ENCODE measurements around the gene MYO10.
"Not testable (repeated sequence)": the region's sequence is repeated elsewhere in the genome, so short reads cannot be mapped to it uniquely, and the experiment has no call there.

MYO10 gene

DNA sequence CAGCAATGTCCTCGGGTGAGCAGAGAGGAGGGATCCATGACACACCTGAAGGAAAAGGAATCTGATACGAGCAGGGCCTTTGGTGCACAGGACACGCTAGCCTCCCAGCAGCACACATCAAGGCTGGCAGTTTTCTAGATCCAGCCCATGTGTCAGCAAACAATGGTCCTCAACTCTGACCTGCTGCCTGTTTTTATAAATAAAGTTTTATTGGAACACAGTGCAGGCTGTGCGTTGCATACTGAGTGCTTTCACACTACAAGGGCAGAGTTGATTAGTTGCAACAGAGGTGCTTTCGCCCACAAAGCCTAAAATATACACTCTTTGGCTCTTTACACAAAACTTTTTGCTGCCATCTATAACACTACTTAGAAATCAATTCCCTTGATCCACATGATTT is 147.1 kb downstream of the MYO10 start:
- DNase-seq = no peak

DNA sequence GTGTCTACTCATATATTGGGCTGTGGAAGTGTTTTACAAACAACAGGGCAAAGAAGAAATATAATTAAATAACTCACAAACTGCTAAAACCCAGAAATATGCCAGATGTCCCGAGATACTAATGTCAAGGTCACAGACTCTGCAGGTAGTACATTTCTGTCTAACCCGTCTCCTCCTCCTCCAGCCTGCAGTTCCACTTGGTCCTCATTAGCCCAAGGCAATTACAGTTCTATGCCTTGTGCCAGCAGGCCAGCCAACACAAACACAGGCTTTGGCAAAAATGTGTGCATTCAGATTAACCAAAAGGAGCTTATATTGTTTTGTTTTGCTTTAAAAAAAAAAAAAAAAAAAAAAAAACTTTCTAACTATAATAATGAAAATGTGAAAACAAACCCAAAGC is 148.8 kb downstream of the MYO10 start:
- DNase-seq = no peak

GRCh38 chr5:16784843-16785791 is 151.0 kb downstream of the MYO10 start:
- peak in 24 of 58 donors; percentile 9 to 59 (median 24) for DNase-seq

- no peak for DNase-seq
Measured at GRCh38 chr5:16784088-16784487, 152.0 kb downstream of the MYO10 start.

DNA sequence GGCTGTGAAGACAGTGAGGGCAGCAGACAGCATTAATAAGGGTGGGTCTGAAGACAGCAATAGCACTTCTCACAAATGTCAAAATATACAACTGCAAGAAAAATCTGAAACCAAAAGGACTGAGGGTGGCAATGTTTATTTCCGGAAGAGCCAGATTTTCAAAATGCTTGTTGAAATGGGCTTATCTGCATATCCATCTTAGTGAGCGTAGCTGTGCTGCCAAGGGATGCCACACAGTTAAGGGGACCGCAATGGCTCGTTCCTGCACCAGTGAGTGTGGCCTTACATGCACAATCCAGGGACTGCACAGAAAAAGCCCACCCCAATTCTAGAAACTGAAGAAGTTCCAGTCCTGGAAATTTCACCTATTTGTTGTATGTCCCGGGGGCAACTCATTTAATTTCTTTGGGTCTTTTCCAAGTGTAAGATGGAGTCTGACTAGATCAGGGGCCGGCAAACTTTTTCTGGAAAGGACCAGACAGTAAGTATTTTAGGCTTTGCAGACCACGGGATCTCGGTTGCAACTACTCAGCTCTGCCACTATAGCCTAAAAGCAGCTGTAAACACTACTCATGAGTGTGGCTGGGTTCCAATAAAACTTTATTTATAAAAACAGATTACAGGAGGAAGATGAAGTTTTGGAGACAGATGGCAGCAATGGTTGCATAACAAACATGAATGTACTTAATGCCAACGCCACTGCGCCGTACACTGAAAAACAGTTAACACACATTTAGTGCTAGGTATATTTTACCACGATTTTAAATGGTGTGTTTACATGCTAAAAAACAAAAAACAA is 154.1 kb downstream of the MYO10 start:
- no peak for DNase-seq

- DNase-seq = no peak
Measured at GRCh38 chr5:16780325-16780724, 155.8 kb downstream of the MYO10 start.

GRCh38 chr5:16777432-16777831 is 158.7 kb downstream of the MYO10 start:
- no peak for DNase-seq

GRCh38 chr5:16776611-16777251 is 159.4 kb downstream of the MYO10 start:
- DNase-seq = peak in 15 of 58 donors; percentile 3 to 28 (median 12)

- no peak for DNase-seq
Measured at GRCh38 chr5:16774806-16775205, 161.3 kb downstream of the MYO10 start.

- DNase-seq = no peak
Measured at GRCh38 chr5:16773991-16774390, 162.1 kb downstream of the MYO10 start.

DNA sequence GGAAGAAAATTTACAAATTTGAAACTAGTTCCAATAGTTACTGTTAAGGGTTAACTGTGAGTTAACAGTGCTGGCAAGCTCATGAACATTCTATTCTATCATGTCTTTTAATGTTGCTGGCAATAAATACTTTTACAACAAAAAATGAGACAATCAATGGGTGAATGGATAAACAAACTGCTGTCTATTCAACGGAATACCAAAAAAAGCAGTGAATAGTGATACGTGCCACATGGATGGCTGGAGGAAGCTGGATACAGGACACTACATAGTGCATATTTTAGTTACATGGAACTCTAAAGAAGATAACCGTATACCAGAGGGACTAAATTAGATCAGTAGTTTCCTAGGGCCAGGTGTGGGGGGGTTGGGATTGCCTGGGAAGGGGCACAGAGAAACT is 163.5 kb downstream of the MYO10 start:
- DNase-seq = no peak

GRCh38 chr5:16768184-16768583 is 167.9 kb downstream of the MYO10 start:
- DNase-seq = no peak

DNA sequence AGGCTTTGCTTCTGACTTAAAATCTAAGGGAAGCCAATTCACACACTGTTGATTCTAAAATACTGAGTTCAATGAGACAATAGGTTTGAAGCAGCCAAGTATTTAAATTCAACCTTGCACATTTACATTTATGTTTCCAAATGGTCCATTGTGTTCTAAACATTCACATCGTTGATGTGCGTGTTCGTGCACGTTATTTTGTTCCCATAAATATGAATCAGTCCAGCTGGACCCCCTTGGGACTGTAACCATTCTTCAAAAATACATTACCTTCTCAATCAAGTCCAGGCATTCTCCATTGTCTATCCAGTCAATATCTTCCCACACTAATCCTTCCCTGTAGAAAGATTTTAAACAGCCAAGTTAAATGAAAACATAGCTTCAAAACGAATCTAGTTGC is 172.9 kb downstream of the MYO10 start:
- DNase-seq = no peak

- DNase-seq = peak in 5 of 58 donors; percentile 5 to 37 (median 12)
Measured at GRCh38 chr5:16759147-16759773, 176.8 kb downstream of the MYO10 start.

DNA sequence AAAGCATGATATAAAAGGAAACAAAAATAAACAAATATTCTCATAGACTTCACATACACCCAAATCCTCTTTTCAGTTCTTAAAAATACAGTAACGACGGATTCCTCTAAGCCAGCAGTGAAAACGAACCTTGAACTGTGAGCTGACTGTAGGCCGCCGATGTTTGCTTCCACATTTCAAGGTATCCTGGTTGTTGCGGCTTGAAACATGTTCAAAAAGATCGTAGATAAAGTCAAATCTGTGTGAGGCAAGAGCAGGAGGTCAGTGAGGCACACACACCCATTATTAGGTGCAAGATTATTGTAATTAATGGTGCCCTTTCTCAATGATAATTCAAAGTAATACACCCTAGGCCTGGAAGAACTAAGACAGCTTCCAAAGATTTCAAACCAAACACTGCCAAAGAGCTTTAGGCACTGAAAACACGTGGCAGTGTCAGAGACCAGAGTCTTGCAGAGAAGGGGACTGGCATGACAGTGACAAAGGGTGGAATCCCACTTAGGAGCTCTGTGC is 178.0 kb downstream of the MYO10 start:
- no peak for DNase-seq

DNA sequence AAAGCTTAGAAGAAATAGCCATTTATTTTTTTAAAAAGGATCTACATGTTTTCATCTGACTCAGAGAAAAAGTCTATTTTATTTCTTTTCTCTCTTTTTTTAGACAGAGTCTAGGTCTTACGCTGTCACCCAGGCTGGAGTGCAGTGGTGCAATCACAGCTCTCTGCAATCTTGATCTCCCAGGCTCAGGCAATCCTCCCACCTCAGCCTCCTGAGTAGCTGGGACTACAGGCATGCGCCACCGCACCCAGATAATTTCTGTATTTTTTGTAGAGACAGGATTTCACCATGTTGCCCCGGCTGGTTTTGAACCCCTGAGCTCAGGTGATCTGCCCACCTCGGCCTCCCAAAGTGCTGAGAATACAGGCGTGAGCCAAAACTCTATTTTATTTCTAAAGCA is 178.5 kb downstream of the MYO10 start:
- not testable (repeated sequence) for DNase-seq

DNA sequence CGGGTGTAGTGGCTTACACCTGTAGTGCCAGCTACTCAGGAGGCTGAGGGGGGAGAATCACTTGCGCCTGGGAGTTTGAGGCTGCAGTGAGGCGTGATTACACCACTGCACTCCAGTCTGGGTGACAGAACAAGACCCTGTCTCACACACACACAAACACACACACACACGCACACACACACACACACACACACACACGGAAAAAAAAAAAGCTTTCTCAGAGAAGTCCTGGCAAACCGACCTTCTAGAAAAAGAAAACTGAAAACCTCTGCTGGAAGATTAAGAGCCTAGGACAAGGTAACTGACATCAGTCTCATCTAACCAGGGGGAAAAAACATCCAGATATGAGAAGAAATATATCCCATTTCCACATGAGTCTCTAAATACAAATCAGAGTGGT is 178.9 kb downstream of the MYO10 start:
- no peak for DNase-seq

DNA sequence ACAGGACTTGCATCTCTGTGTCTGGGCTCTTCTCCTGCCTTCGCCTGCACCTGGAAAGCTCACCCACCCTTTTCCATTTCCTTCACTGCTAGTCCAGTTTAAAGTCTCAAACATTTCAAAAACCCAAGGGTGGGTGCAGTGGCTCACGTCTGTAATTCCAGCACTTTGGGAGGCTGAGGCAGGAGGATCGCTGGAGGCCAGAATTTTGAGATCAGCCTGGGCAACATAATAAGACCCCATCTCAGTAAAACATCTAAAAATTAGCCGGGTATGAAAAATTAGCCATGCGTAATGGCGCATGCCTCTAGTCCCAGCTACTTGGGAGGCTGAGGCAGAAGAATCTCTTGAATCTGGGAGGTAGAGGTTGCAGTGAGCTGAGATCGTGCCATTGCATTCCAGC is 179.4 kb downstream of the MYO10 start:
- no peak for DNase-seq

- DNase-seq = no peak
Measured at GRCh38 chr5:16755641-16756040, 180.4 kb downstream of the MYO10 start.

- no peak for DNase-seq
Measured at GRCh38 chr5:16754601-16755000, 181.5 kb downstream of the MYO10 start.

DNA sequence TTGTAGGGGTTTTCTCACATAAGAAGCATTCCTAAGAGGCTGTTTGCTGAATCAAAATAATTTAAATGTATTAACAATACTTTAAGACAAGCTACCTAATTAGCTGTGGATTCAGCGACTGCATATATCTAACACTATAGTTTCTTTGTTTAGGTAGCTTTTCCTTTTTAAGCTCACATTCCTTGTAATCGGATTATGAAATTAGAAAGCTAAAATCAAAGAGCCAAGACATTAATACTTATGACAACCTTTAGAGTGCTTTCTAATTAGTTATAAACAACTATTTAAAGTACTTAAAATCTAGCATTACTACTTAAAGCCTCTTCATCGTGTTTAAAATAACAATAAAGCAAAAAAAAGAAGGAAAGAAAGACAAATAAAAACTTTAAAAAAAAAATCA is 182.0 kb downstream of the MYO10 start:
- DNase-seq = no peak

Measured in anterior cingulate cortex (tissue), 58 donors.